GM18909 (cell line): ENCODE results near the gene ACSS2.

Experiments used
- ATAC-seq: cut with Tn5 transposase; IDR thresholded peaks from one replicate; pipeline ENCODE4 v1.9.1; 2021; ENCODE audit warnings: mild to moderate bottlenecking; ENCODE audit not compliant: unreplicated experiment, poor library complexity

The ACSS2 gene

DNA sequence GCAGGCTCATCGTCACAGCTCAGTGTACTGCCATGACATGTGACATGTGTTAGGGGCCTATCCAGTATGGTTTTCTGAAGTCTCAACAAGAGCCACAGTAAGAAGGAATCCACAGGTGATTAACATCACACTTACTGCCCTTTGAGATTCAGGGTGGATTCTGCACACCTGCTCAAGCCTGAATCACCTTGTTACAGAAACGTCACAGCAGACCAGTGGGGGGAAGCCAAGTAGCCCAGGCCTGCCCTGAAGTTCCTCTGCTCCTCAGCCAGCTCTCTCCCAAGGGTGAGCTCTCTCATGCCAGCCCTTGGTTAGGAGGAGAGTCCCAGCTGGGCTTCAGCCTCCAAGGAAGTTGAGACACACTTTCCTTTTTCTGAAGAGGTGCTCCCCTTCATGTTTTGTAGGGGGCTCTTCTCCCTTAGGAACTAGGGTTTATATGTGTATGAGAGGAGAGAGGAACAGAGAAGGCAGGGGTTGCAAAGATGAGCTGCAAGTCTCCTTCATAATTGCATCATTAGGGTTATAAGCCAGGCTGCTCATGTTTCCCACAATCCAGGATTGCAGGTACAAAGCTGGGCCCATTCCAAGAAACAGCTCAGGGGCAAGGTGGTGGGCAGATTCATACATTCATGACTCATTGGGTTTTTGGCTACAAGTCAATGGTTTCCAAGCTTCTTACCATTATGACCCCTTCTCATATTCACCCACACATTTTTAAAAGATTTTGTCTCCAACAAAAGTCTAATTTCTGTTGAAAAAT lies 67.6 kb downstream of the ACSS2 start:
- ATAC-seq: no peak

DNA sequence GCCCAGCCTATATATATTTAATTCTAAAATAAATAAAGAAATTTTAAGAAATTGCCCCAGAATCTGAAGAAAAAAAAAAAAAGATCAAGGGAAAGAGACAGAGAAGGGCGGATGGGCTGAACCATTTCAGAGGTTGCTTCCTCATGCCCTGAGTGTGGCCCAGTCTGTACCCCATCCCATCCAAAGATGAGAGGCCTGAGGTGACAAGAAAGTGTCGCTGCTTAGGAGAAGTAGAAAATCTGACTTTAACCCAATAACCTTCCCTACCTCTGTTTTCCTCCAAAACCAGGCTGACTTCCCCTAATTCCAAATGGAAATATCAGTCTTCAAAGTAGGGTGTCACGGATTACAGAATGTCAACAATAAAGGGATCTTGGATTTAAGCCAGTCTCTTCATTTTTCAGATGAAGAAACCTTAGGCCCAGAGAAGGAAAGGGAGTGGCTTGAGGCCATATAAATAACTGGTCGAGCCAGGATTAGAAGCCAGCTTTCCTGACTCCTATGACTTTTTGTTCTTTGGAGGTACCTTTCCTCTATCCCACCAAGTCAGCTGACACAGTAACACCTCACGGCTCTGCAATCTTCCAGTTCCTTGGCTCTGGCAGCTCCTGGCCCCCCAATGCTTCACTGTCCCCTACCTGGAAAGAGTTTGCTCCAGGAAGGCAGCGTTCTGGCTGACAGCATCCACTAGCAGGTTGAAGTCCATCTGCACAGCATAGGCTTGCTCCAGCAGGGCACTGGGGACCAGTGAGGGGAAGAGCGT lies 69.1 kb downstream of the ACSS2 start:
- ATAC-seq: no peak

DNA sequence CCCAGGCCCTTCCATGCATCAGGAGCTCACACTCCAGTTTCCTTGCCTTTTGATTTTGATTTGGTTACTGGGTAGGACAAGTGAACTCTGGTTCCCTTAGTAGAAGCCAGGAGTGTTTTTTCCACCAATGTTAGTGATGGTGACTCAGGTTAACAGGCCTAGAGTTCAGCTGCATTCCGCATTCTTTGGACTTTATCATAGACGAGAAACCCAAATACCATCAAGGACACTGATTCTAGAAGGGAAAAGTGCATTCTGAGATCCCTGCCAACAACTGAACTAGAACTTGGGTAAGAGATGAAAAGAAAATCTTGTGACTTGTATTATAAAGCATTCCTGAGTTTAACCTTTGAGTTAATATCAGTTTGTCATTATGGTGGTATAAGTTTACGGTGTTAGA lies 70.2 kb downstream of the ACSS2 start:
- ATAC-seq: no peak

DNA sequence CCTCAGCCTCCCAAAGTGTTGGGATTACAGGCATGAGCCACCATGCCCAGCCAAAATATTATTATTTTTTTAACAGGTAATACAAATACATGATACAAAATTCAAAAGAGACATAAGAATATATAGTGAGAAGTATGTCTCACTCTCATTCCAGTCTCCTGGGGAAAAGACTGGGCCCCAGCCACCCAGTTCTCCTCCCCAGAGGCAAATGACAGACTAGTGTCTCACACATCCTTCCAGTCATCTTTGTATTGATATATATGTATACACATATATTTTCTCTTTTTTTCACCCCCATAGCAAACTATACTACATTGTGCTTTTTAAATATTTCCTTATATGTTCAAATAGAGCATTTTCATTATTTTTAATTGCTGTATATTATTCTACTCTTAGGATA lies 70.9 kb downstream of the ACSS2 start:
- no peak for ATAC-seq

DNA sequence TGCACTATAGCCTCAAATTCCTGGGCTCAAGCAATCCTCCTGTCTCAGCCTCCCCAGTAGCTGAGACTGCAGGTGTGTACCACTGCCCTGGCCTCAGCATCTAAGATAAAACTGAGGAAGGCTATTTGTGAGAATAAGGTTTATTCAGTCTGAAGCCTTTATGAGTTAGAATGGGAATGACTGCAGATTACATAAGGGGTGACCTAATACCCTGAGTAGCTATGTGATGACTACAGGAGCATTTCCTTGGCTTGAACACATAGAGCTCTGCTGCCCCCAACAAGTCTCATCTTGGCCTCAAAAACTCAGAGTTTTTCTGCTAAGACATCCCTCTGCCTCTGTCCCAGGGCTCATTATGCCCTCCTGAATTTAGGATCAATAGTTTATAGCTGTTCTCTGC lies 71.6 kb downstream of the ACSS2 start:
- no peak for ATAC-seq

DNA sequence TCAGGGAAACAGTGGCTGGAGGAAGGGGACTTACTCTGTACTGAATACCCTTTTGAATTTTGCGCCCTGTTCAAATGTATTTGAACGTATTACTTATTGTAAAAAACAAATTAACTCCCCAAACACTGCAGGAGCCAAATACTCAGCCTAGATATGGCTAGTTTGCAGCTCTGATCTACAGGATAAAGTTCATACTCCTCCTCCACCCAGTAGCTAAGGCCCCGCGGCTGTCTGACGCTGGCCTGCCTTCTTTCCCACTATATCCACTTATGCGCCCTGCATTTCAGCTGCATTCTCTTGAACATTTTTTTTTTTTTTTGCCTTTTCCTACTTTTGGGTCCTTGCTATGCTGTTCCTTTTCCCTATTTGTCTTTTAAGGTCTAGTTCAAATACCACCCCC lies 72.7 kb downstream of the ACSS2 start:
- ATAC-seq: no peak

DNA sequence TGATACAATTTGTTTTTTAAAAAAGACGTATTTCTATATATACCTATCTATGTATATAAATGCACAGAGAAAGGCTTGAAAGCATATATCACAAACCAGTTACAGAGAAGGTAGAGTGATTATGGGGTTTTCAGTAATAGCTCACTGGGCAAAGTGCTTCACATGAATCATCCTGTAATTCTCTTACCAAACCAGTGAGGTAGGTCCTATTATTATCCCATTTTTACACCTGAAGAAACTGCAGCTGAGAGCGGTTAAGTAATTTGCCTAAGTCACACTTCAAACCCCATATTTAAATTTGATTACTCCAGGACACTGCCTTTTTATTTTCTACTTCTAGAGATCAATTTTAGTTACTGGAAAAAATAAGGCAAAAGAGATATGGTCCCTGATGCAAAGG lies 74.8 kb downstream of the ACSS2 start:
- no peak for ATAC-seq

DNA sequence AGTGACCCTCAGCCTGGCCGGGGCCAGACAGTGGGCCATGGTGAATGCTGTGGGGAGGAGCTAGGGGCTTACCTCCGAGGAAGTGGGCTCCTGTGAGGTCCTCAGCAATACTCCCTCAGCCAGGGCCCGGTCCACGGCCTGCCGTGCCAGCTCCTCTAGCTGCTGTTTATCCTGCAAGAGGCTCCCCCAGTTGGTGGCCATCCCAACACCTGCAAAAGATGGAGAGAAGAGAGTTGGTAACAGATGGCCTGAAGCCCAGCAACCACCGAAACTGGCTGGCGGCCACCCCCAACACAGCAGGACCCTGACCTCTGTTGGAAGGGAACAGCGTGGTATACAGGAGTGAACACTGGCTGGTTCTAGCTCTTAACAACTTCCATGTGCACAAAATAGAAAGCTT lies 75.2 kb downstream of the ACSS2 start:
- no peak for ATAC-seq

DNA sequence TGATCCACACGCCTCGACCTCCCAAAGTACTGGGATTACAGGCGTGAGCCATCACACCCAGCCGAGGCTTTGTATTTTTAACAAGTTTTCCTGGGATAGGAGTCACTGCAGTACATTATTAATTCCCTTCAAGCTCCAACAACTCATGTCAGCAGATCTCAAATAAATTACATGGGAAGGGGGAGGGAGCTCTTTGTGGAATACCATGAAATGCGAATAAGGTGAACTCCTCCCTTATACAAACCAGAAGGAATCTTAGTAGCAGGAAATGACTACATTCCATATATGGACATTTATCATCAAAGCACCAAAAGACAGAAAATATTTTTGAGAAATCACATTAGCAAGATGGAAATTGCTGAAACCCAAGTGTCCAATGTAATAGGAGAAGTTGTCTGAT lies 76.3 kb downstream of the ACSS2 start:
- ATAC-seq: no peak

DNA sequence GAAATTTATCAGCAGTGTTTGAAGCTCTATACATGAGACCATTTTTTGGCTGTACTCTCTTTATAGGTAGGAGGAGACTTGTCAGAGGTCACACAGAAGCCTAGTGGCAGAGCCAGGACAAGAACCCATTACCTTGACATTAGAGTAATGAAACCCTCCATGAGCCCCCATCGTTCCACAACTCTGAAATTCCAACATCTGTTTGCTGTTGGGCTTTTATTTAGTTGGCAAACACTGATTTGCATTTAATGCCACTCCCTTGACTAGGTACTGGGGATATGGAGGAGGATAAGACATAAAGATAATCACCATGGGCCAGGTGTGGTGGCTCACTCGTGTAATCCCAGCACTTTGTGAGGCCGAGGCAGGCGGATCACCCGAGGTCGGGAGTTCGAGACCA lies 77.5 kb downstream of the ACSS2 start:
- no peak for ATAC-seq

DNA sequence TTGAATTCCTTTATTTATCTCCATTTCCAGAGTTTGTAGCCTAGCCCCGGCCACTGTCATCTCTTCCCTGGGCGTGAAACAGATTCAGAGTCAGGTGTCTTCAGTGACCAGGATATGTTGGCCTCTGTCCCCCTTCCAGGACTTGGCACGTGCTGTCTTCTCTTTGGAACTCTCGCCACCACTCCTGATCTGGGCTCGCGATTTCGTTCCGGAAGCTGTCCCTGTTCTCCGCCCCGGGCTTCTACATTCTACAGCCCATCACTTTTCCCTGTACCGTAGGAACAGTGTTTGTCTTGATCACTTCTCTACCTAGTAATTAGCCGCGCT lies 78.5 kb downstream of the ACSS2 start:
- no peak for ATAC-seq

DNA sequence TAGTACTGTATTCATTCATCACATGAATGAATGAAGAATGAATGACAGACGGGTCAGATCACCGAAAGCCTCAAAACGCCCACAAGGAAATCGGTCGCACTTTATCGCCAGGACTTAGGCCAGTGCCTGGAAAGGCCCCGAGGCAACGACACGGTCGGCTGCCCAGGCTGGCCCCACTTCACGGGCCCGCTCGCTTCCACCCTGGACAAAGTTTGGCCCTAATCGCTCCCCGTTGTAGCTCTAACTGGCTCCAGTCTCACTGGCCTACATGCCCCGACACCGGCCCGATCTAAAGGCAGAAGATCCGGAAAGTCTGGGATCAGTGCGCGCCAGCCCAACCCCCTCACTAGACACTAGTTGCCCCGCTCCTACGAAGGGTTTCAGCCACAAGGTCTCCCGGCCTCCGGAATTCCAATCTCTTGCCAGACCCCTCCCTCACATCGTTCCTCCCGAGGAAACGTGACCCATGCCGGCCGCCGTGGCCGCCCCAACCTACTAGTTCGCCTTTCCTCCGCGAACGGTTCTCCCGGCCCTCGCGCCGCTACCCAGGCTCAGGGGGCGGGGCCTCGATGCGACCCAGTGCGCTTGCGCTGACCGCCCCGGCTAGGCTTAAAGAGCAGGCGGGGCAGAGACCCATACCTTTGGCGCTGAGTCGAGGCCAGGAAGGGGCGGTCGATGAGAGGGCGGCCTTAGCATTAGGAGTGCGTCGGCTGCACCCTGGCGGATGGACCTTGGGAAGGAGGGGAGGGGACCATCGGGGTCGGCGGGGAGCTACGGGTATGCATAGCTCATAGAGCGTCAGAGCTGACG lies 79.0 kb downstream of the ACSS2 start, which contains the start of the genes GSS and MYH7B:
TSS of gene GSS (minus strand) at position 576 of the 810 bp plus-strand sequence. CDS start 3,954 bp downstream, outside the sequence.
TSS of gene MYH7B (plus strand) at position 638 of the 810 bp plus-strand sequence. CDS start 22,138 bp downstream, outside the sequence.
- peak; percentile 92 for ATAC-seq

DNA sequence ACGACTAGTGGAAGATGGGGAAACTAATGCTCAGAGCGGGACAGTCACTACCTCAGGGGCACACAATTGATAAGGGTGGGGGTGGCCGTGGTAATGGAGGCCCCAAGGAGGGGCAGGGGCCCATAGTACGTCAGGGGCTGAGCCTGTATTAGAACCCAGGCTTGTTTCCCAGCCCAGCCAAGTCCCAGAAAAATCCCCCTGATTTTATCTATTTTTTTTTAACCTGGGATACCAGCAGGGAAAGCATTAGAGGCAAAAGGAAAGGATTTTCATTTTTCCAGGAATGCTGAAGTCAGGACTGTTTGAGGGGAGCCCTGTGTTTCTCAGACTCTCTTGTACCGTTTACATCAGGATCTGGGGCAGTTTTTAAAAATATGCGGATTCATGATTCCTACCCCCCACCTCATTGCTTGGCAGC lies 79.6 kb downstream of the ACSS2 start:
- no peak for ATAC-seq

DNA sequence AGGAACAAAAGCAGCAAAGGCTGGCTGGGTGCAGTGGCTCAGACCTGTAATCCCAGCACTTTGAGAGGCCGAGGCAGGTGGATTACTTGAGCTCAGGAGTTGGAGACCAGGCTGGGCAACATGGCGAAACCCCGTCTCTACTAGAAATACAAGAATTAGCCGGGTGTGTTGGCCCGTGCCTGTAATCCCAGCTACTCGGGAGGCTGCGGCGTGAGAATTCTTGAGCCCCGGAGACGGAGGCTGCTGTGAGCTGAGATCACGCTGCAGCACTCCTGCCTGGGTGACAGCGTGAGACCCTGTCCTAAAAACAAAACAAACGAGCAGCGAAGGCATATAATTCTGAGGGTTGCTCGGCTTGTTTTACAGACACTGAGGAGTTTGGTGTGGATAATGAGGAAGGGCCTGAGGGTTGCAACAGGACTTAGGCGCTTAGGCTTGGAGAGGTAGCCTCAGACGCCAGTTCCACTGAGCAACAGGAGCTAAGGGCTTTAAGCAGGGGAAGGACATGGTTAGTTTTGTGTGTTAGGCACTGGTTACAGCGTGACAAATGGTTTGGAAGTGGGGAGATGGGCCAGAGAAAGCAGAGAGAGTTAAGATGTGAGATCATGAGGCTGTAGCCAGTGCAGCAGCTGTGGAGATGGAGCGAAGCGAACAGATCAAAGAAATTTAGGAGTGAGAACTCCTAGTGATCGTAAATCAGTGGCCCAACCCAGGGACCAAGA lies 80.5 kb downstream of the ACSS2 start:
- ATAC-seq: no peak

DNA sequence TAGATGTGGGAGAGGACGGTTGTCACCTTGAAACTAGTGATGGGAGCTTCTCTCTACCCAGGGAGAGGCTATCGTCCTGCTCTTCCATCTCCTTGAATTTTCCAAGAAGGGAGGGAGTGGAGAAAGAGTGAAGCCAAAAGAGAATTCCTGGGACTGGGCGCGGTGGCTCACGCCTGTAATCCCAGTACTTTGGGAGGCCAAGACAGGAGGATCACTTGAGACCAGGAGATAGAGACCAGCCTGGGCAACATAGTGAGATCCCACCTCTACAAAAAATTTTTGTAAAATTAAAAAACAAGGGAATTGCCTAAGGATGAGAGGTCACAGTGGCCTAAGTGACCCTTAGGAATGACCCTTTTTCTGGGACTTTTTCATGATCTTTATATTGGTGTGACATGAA lies 88.1 kb downstream of the ACSS2 start:
- ATAC-seq: no peak

DNA sequence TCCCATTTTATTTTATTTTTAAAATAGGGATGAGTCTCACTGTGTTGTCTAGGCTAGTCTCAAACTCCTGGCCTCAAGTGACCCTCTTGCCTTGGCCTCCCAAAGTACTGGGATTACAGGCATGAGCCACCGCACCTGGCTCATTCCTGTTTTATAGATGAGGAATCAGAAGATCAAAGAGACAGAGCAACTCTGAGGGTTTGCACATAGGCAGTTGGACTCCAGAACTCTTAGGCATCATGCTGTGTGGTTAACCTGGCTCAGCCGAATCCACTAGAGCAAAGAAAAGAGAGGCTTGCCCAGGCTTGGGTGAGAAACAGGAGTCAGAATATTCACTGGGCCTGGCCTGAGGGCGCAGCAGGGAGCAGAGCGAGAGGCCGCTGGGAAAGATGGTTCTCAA lies 88.6 kb downstream of the ACSS2 start:
- no peak for ATAC-seq

DNA sequence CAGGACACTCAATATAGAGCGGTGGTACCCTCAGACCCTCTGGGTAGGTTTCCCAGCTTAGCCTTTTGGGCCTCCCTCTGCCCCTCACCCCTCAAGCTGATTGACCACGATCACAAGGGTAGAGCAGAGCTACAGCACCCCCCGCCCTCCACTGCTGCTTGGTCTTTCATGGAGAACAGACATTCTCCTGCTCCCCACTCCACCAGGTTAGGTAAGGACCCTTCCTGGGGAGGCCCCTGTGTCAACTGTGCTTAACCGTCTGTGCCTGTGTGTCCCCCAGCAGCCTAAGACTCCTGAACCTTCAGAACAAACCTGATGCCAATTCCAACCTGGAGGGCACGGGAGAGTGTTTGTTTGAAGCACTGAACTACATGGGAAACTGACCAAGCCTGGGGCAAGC lies 91.0 kb downstream of the ACSS2 start:
- no peak for ATAC-seq

DNA sequence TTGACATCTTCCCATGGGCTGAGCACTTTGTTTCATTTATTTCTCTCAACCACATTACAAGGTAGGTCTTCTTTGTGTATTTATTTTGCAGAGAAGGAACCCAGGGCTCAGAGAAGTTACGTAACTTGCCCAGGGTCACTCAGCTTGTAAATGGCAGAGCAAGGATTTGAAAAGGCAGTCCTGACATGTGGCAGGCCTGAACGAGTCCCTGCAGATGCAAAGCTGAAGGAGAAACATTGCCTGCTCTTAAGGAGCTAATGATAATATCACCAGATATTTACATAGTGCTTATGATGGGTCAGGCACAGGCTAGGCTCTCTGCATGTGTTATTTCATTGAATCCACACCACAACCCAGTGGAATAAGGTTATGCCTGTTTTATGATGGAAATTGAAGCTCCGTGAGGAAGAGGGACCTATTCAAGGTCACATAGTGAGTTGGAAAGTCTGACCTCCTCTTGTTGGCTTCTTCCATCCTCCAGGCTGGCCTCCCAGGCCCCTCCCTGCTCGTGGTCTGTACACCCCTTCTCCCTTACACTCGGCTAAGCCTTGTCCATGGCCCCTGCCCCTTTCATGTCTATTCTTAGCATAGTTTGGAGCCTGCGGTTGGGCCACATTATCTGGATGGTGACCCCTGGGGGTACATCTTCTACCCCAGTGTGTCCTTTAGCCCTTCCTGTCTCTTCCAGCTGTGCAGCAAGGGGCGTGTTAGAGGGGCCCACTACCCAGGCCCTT lies 91.8 kb downstream of the ACSS2 start:
- no peak for ATAC-seq

DNA sequence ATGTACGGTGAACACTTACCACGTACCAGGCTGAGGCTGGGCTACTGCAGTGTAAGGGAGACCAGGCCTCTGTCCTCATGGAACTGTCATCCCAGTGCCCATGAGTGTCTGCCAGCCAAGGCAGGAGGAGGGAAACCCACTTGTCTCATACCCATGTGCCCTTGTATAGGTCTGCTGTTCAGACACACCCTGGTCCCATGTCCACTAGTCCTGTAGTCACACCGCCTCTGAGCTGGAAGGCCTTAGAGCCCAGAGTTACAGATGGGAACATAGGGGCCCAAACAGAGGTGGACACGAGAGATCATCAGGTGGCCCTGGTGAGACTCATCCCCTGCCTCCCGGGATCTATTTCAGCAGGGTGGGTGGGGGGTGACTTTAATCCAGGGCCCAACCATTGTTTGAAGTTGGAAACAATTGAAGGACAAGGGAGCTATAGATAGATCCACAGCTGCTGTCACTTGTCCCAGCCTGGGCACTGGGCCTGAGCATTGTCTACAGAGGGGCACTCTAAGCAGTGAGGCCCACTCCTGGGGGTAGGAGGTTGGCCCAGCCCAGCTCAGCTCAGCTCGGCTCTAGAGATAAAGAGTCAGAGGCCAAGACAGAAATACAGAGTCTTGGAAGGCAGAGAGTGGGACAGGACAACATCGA lies 93.9 kb downstream of the ACSS2 start:
- ATAC-seq: no peak
